Smooth muscle cell (in vitro differentiated cells): Measurements from ENCODE around the gene PARP1. TPM values are rescaled to one million over a fixed set of nuclear protein-coding genes. Genes with fewer than 3 reads are reported as not detected.

Experiments used
- DNase-seq: peaks from one replicate; lab custom pipeline; 2025; ENCODE audit not compliant: unreplicated experiment; lab: John Stamatoyannopoulos, UW
- H2AFZ ChIP-seq: fragments of 200-600 bp; sonication (generic); 2 replicates; pipeline ENCODE4 v1.6.0; 2016; ENCODE audit warnings: antibody characterized with exemption, low read depth, mild to moderate bottlenecking
- H3F3A ChIP-seq: fragments of 200-600 bp; sonication (generic); 2 replicates; pipeline ENCODE4 v1.6.0; 2017; ENCODE audit warnings: antibody characterized with exemption, low read depth
- H3K27ac ChIP-seq: fragments of 200-600 bp; sonication (generic); 2 replicates; pipeline ENCODE4 v1.5.1; 2016; ENCODE audit warnings: low read depth, mild to moderate bottlenecking
- H3K27me3 ChIP-seq: fragments of 200-600 bp; sonication (generic); 2 replicates; pipeline ENCODE4 v1.6.1; 2016; ENCODE audit warnings: low read depth, mild to moderate bottlenecking
- H3K36me3 ChIP-seq: fragments of 200-600 bp; sonication (generic); 2 replicates; pipeline ENCODE4 v1.5.1; 2016; ENCODE audit warnings: low read depth
- H3K4me1 ChIP-seq: fragments of 200-600 bp; sonication (generic); 2 replicates; pipeline ENCODE4 v1.5.1; 2016; ENCODE audit warnings: low read depth
- H3K4me2 ChIP-seq: fragments of 200-600 bp; sonication (generic); 2 replicates; pipeline ENCODE4 v1.6.0; 2016; ENCODE audit warnings: mild to moderate bottlenecking
- H3K4me3 ChIP-seq: fragments of 200-600 bp; sonication (generic); 2 replicates; pipeline ENCODE4 v1.5.1; 2016; ENCODE audit warnings: mild to moderate bottlenecking
- H3K79me2 ChIP-seq: fragments of 200-600 bp; sonication (generic); 2 replicates; pipeline ENCODE4 v1.6.0; 2016; ENCODE audit warnings: low read depth, mild to moderate bottlenecking
- H3K9ac ChIP-seq: fragments of 200-600 bp; sonication (generic); 2 replicates; pipeline ENCODE4 v1.6.0; 2016; ENCODE audit warnings: low read depth
- H3K9me3 ChIP-seq: fragments of 200-600 bp; sonication (generic); replicated peaks from 2 replicates; pipeline ENCODE4 v1.5.1; 2016; ENCODE audit warnings: low read depth
- H4K20me1 ChIP-seq: fragments of 200-600 bp; sonication (generic); 2 replicates; pipeline ENCODE4 v1.6.0; 2016; ENCODE audit warnings: low read depth
- CTCF ChIP-seq: fragments of 200-600 bp; sonication (generic); IDR thresholded peaks from 2 replicates; pipeline ENCODE4 v1.5.1; 2017; ENCODE audit warnings: borderline replicate concordance, mild to moderate bottlenecking, antibody characterized with exemption; ENCODE audit not compliant: insufficient read depth, poor library complexity, severe bottlenecking
- WGBS: methylation state at CpG from one replicate; pipeline ENCODE4 v1.1.7; 2016; ENCODE audit warnings: low lambda C conversion rate; 5-methylcytosine and 5-hydroxymethylcytosine counted together
- polyA plus RNA-seq: library from polyadenylated mRNA; unstranded; fragments of >200 nt; fragmentation: Nextera tagmentation; extraction: Ambion mirVana; gene quantifications from 2 replicates; pipeline ENCODE4 v1.2.1, GENCODE V29; 2016
- total RNA-seq: library from RNA; depleted of rRNA; stranded (reverse); fragments of >200 nt; gene quantifications from 2 replicates; pipeline ENCODE4 v1.2.3, GENCODE V29; 2014

The PARP1 gene
- total and polyA plus RNA-seq, 2 experiments from 2014 or later: 27.4 to 38.5 TPM

- Histone ChIP-seq H3K4me1 (peaks cover 9% of the 10 kb centered on the region), H3K4me3 (no peak overlapping the region), H3K9ac (no peak overlapping the region), H4K20me1 (no peaks in the 10 kb centered on the region), H3K4me2 (no peak overlapping the region), H3F3A (no peaks in the 10 kb centered on the region), H3K9me3 (no peaks in the 10 kb centered on the region), H3K79me2 (no peaks in the 10 kb centered on the region), H2AFZ (no peak overlapping the region), H3K36me3 (peaks cover 10% of the 10 kb centered on the region), H3K27ac (no peak overlapping the region), H3K27me3 (no peaks in the 10 kb centered on the region)
- 97% methylated on average over 1 of the region's 1 CpG for WGBS
- no peak for TF ChIP-seq CTCF
- DNase-seq: no peak
Observed at GRCh38 chr1:226388131-226388530, 19.8 kb downstream of the PARP1 start.

- 95% methylated on average over 11 of the region's 11 CpGs for WGBS
- no peaks in the 10 kb centered on the region for H3K79me2 ChIP-seq
- no peaks in the 10 kb centered on the region for H3K4me1 ChIP-seq
- no peaks in the 10 kb centered on the region for H3F3A ChIP-seq
- H4K20me1 ChIP-seq: no peaks in the 10 kb centered on the region
- no peak for TF ChIP-seq CTCF
- no peak overlapping the region for H3K27ac ChIP-seq
- DNase-seq: no peak
- H3K9me3 ChIP-seq: no peaks in the 10 kb centered on the region
- H3K4me3 ChIP-seq: no peak overlapping the region
- no peak overlapping the region for H3K4me2 ChIP-seq
- no peak overlapping the region for H3K9ac ChIP-seq
- no peaks in the 10 kb centered on the region for H3K27me3 ChIP-seq
- peaks cover 10% of the 10 kb centered on the region for H3K36me3 ChIP-seq
- no peak overlapping the region for H2AFZ ChIP-seq
Observed at GRCh38 chr1:226384717-226385116, 23.2 kb downstream of the PARP1 start.

GRCh38 chr1:226384040-226384439, 23.9 kb downstream of the PARP1 start:
- Histone ChIP-seq H3K9ac (no peak overlapping the region), H3F3A (no peaks in the 10 kb centered on the region), H3K4me1 (no peaks in the 10 kb centered on the region), H3K27me3 (no peaks in the 10 kb centered on the region), H3K4me2 (no peak overlapping the region), H4K20me1 (no peaks in the 10 kb centered on the region), H3K36me3 (peaks cover 10% of the 10 kb centered on the region), H3K4me3 (no peak overlapping the region), H3K9me3 (no peaks in the 10 kb centered on the region), H2AFZ (no peak overlapping the region), H3K79me2 (no peaks in the 10 kb centered on the region), H3K27ac (no peak overlapping the region)
- 100% methylated on average over 4 of the region's 4 CpGs for WGBS
- no peak for DNase-seq
- TF ChIP-seq CTCF: no peak

- Histone ChIP-seq H3K79me2 (no peaks in the 10 kb centered on the region), H3K4me2 (no peak overlapping the region), H3K36me3 (peaks cover 18% of the 10 kb centered on the region), H3K9ac (no peak overlapping the region), H3K4me3 (no peak overlapping the region), H2AFZ (no peak overlapping the region), H3K27ac (no peak overlapping the region), H3F3A (no peaks in the 10 kb centered on the region), H4K20me1 (no peaks in the 10 kb centered on the region), H3K27me3 (no peaks in the 10 kb centered on the region), H3K4me1 (no peaks in the 10 kb centered on the region), H3K9me3 (no peaks in the 10 kb centered on the region)
- no peak for TF ChIP-seq CTCF
- 93% methylated on average over 5 of the region's 5 CpGs for WGBS
- DNase-seq: no peak
Observed at GRCh38 chr1:226382030-226382429, 25.9 kb downstream of the PARP1 start.
